Heart right ventricle (tissue), 16 donors: ENCODE measurements around the gene USP47. TPM values are rescaled to one million over a fixed set of nuclear protein-coding genes. Genes with fewer than 3 reads are reported as not detected.

Source experiments
- ATAC-seq, 8 donors: fragments of 200-7000 bp; cut with Tn5 transposase; one replicate each; pipeline ENCODE4 v1.9.1; 2020; ENCODE audit warnings: mild to moderate bottlenecking in 8 of 8, moderate library complexity in 8 of 8, moderate number of reproducible peaks in 1 of 8
- DNase-seq, 2 donors: peaks; one replicate each; pipeline ENCODE4 v3.0.0-alpha.2; 2020
- H3K27ac ChIP-seq, 10 donors: fragments of 200-600 bp; sonication (generic) in 2 of 10; one replicate each; pipeline versions ENCODE4 v1.5.0 to v1.8.0; 2020 to 2022; ENCODE audit warnings: mild to moderate bottlenecking in 3 of 10
- H3K27me3 ChIP-seq, 7 donors: fragments of 200-600 bp; one replicate each; pipeline ENCODE4 v1.8.0; 2021 to 2022; ENCODE audit warnings: mild to moderate bottlenecking in 2 of 7
- H3K36me3 ChIP-seq, 9 donors: fragments of 200-600 bp; sonication (generic) in 1 of 9; one replicate each; pipeline versions ENCODE4 v1.5.0 to v1.8.0; 2020 to 2022; ENCODE audit warnings: mild to moderate bottlenecking in 2 of 9
- H3K4me1 ChIP-seq, 9 donors: fragments of 200-600 bp; sonication (generic) in 1 of 9; one replicate each; pipeline versions ENCODE4 v1.5.0 to v1.8.0; 2020 to 2022; ENCODE audit warnings: mild to moderate bottlenecking in 4 of 9
- H3K4me3 ChIP-seq, 10 donors: fragments of 200-600 bp; sonication (generic) in 2 of 10; one replicate each; pipeline versions ENCODE4 v1.5.0 to v1.8.0; 2020 to 2022; ENCODE audit warnings: mild to moderate bottlenecking in 7 of 10, moderate library complexity in 2 of 10
- H3K9me3 ChIP-seq, 11 donors: fragments of 200-600 bp in 10 of 11; sonication (generic) in 2 of 11; one replicate each; pipeline versions ENCODE4 v1.5.0 to v1.8.0; 2013 to 2022; ENCODE audit warnings: mild to moderate bottlenecking in 2 of 11, control low read depth in 1 of 11, moderate library complexity in 1 of 11
- CTCF ChIP-seq, 9 donors: fragments of 200-600 bp; sonication (generic) in 2 of 9; IDR thresholded peaks; one replicate each; pipeline versions ENCODE4 v1.5.0 to v1.8.0; 2021 to 2022; ENCODE audit warnings: antibody characterized with exemption in 9 of 9, mild to moderate bottlenecking in 5 of 9, moderate library complexity in 1 of 9
- WGBS, 2 donors: extraction: QIAGEN DNeasy Blood & Tissue Kit; methylation state at CpG; one replicate each; pipeline ENCODE4 v1.1.7; 2013; ENCODE audit warnings: inconsistent platforms in 1 of 2; 5-methylcytosine and 5-hydroxymethylcytosine counted together
- intact Hi-C, 10 donors: fragments of 100-400 bp; cut with DNase I; formaldehyde crosslinking; loops; one replicate each; pipeline versions ENCODE4 v1.11.1 to v1.14.2; 2022
- polyA plus RNA-seq, 2 donors: library from polyadenylated mRNA; stranded (reverse); fragments of 200-250 nt; gene quantifications; one replicate each; pipeline ENCODE4 v1.2.3, GENCODE V29; 2013
- total RNA-seq, 10 donors: library from RNA; stranded (reverse); fragmentation: NEBNext Ultra II Directional in 3 of 10; extraction: Animal tissue kit (Norgen Biotek cat#: 25700) in 3 of 10; gene quantifications; one replicate each; pipeline versions ENCODE4 v1.2.1 to v1.2.4, GENCODE V29; 2021 to 2023
- donor health status: Arrhythmogenic right ventricular cardiomyopathy.
- donor health status: ischemic (EF 13 %, LVEDD 7.1; RV severe dilation, severe dysfunction).
- donor health status: healthy with polysubstance abuse.
- donor health status: DM: no; HTN: yes; CAD: no.
- donor health status: DM: no; HTN: no; CAD: no.
- donor health status: ischemic (EF 25% LVEDD 6.9; RV normal size, moderate dysfunction).
- donor health status: ischemic (EF 25% LVEDD 5.7; RV mildly dilated, moderate dysfunction).
- donor health status: healthy.
- donor health status: DM: yes; HTN: yes; CAD: no.
- donor health status: Ischemic cardiomyopathy.
- donor health status: ischemic (EF 35%, LVEDD 5.7; RV mildly dilated, moderate dysfunction).
- donor health status: nonischemic (EF 11% LVEDD 7.7; RV severe dilation, severe dysfunction).
- donor health status: DM: yes; HTN: yes; CAD: no.
- donor health status: PGD.
- donor health status: ischemic (EF 29% LVEDD 5.4; RV normal size, mild dysfunction).
- donor health status: nonischemic (EF 23%, LVEDD 6.1; RV moderate dilation, normal function).

The USP47 gene
- total and polyA plus RNA-seq, 12 donors, result 30.5 to 56.4 (median 52.5) TPM

- DNase-seq (peak; percentile 74 to 80), ATAC-seq (peak in 7 of 8 donors; percentile 35 to 70 (median 64))
- H3K27me3 ChIP-seq, result no peaks in the 10 kb centered on the region
- H3K4me1 ChIP-seq, result peaks cover 4 to 85% (median 55%) of the 10 kb centered on the region in 9 donors
- H3K9me3 ChIP-seq, result peaks cover 0 to 1% (median 0%) of the 10 kb centered on the region in 11 donors
- H3K27ac ChIP-seq, result peak overlapping the region in 2 of 10 donors; percentile 19 to 32
- peaks cover 0 to 42% (median 0%) of the 10 kb centered on the region in 9 donors for H3K36me3 ChIP-seq
- intact Hi-C loops, result loop anchor here in 2 of 10 donors (5.0 kb wide), 2 partner anchors 40 to 75 kb away; partner anchors contain the start of gene DKK3 (in 1 of the 2)
- no peak overlapping the region for H3K4me3 ChIP-seq
- peak; percentile 73 to 84 (median 80) for TF ChIP-seq CTCF (IDR thresholded peaks at IDR 0.05)
- WGBS, 2 donors, result 63 to 77% methylated on average over 15 of the region's 15 CpGs
Measured at GRCh38 chr11:11966826-11967668, 125.3 kb downstream of the USP47 start.

GRCh38 chr11:11967669-11968510, 126.1 kb downstream of the USP47 start:
- Histone ChIP-seq H3K27me3 (no peaks in the 10 kb centered on the region), H3K4me1 (peaks cover 10 to 87% (median 62%) of the 10 kb centered on the region in 9 donors), H3K9me3 (no peaks in the 10 kb centered on the region), H3K27ac (peak overlapping the region in 7 of 10 donors; percentile 48 to 79 (median 71)), H3K4me3 (no peak overlapping the region), H3K36me3 (peaks cover 0 to 42% (median 0%) of the 10 kb centered on the region in 9 donors)
- intact Hi-C loops, result loop anchor here in 2 of 10 donors (5.0 kb wide), 2 partner anchors 39 to 74 kb away; partner anchors contain the start of gene DKK3 (in 1 of the 2)
- DNase-seq (no peak), ATAC-seq (no peak)
- 91 to 93% methylated on average over 11 of the region's 11 CpGs for WGBS, 2 donors
- TF ChIP-seq CTCF (IDR thresholded peaks at IDR 0.05), result no peak

- WGBS, 2 donors, result 78 to 79% methylated on average over 11 of the region's 11 CpGs
- no peak for DNase-seq
- intact Hi-C loops, result loop anchor here in 2 of 10 donors (5.0 kb wide), 2 partner anchors 39 to 74 kb away; partner anchors contain the start of gene DKK3 (in 1 of the 2)
Measured at GRCh38 chr11:11968511-11969280, 126.9 kb downstream of the USP47 start.

More at GRCh38 chr11:11968511-11969280, 126.9 kb downstream of the USP47 start:
- Histone ChIP-seq H3K4me3 (no peak overlapping the region), H3K4me1 (peaks cover 18 to 88% (median 66%) of the 10 kb centered on the region in 9 donors), H3K9me3 (no peaks in the 10 kb centered on the region), H3K36me3 (peaks cover 0 to 38% (median 0%) of the 10 kb centered on the region in 9 donors), H3K27ac (peak overlapping the region in 8 of 10 donors; percentile 48 to 79 (median 71)), H3K27me3 (no peaks in the 10 kb centered on the region)
- ATAC-seq, result peak in 2 of 8 donors; percentile 12 to 35
- TF ChIP-seq CTCF (IDR thresholded peaks at IDR 0.05), result no peak
